ENCODE measurements around the gene MAPKAP1.
"Not testable (repeated sequence)": the region's sequence is repeated elsewhere in the genome, so short reads cannot be mapped to it uniquely, and the experiment has no call there.

MAPKAP1 gene

GRCh38 chr9:125603478-125604021 is 103.5 kb downstream of the MAPKAP1 start:
- DNase-seq (ENCODE audit: low read depth): no peak

- DNase-seq (ENCODE audit: low read depth): no peak
These were observed 105.0 kb downstream of the MAPKAP1 start for GRCh38 chr9:125601961-125602360.

DNA sequence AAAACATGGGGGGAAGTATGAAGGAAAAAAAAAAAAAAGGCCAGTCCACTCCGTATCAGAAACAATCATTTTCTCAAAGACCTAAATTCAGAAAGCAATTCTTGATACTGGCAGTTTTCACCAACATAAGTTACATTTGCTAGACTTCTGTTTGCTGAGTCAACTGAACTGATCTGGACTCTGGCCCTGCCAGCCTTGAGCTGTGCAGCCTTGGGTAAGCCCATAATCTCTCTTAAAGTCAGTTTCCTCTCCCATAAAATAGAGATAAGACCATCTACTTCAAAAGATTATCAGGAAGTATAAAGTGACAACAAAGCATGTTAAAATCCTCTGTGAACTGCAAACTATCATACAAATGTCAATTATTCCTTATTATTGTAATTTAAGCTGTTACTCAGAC is 106.8 kb downstream of the MAPKAP1 start:
- no peak for DNase-seq (ENCODE audit: low read depth)

DNA sequence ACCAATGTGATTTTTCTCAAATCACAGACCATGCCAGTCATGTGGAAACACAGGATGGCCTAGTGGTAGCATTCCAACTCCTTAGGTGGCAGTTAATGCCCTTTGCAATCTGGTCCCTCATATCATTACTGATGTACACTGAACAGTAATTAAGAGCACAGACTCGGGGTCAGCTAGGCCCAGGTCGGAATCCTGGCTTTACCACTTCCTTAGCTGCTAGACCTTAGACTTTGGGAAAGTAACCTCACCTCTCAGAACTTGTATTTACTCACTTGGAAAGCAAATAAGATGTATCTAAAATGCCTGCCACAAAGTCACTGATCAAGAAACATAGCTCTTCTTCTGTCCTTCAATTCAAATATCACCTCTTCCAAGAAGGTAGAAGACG is 112.8 kb downstream of the MAPKAP1 start:
- no peak for DNase-seq (ENCODE audit: low read depth)

DNA sequence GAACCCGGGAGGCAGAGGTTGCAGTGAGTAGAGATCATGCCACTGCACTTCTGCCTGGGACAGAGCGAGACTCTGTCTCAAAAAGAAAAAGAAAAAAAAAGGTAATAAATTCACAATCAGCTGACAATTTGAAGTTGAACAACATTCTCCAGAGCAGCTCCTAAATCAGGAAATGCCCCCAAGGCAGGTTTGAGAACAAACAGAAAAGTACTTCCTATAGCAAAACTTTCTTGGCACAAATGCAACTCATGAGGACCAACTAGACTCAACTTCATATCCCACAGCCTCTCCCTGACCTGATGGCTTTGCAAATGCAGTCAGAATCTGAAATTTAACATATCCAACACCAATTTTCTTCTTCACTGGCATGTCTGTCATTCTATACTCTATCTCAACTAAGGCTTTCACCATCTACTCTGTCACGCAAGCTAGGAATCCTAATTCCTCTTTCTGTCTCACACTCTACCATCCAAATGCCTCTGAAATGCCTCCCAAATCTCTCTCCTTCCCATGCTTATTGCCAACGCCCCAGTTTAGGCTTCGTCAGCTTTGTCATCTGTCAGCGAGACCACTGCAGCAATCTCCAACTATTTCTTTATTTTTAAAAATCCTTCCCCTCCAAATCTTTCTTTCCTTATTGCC is 113.3 kb downstream of the MAPKAP1 start:
- DNase-seq (ENCODE audit: low read depth): no peak

DNA sequence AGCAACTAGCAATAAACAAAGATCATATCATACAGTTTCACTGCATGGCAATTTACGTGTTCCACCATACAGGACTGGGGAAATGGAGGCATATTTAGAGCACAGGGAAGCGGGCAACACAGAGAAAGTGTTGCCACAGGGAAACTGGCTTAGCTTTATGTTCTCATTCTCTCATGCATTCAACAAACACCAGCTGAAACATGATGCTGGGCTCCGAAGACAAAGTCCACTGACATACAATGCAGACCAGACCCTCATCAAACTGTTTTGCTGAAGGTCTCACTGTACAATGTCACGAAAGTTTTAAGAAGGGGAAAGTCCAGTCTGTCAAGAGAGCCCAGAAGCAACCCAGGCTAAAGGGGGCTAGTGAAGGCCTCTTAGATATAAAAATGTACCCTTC is 115.1 kb downstream of the MAPKAP1 start:
- DNase-seq (ENCODE audit: low read depth): no peak

DNA sequence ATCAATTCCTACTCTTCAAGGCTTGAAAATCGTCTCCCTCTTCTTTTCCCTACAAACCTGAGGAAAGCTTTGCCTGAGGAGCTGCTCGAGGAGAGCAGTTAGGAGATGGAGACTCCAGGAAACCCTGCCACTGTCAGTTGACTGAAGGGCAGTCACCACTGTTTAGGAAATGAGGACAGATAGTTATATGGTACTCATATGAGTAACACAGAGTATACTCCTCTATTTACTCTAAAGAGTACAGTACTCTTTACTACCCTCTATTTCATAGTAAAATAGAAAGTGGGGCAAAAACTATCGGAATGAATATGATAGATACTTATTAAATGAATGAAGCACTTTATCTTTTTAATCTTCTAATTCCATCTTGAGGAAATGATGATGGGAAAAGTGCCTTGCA is 115.8 kb downstream of the MAPKAP1 start:
- DNase-seq (ENCODE audit: low read depth): no peak

GRCh38 chr9:125589287-125589686 is 117.7 kb downstream of the MAPKAP1 start:
- DNase-seq (ENCODE audit: low read depth): no peak

DNA sequence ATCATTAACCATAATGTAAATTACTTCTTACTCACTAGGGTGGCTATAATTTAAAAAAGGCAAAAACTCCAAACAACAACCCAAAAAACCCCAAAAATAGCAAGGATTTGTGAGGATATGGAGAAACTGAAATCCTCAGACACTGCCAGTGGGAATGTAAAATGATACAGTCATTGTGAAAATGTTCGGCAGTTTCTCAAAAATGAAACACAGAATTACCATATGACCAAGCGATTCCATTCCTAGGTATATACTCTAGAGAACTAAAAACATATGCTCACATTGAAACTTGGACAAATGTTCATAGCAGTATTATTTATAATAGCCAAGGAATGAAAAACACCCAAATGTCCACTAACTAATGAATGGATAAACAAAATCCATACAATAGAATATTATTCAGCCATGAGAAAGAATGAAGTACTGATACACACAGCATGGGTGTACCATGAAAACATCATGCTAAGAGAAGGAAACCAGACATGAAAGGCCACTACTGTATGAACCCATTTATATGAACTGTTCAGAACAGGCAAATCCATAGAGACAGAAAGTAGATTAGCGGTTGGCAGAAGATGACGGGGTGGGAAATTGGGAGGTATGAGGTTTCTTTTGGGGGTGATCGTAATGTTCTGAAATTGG is 119.1 kb downstream of the MAPKAP1 start:
- no peak for DNase-seq (ENCODE audit: low read depth)

DNA sequence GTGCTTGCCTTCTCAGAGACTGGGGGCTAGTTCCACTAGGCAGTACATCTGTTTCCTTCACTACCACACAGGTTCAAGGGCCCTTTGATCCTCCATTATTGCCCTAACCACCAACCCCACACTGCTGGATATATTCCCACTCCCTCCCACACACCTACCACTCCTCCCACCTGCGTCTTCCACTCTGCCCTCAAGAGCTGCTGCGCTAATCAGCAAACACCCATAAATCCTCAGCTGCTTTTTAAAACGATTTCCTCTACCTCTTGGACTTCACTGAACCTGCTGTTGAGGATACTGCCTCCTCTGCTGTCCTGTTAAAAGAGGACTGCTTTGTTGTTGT is 120.9 kb downstream of the MAPKAP1 start:
- DNase-seq (ENCODE audit: low read depth): no peak

- DNase-seq (ENCODE audit: low read depth): no peak
These were observed 121.4 kb downstream of the MAPKAP1 start for GRCh38 chr9:125585503-125586171.

- no peak for DNase-seq (ENCODE audit: low read depth)
These were observed 126.2 kb downstream of the MAPKAP1 start for GRCh38 chr9:125580701-125581286.

DNA sequence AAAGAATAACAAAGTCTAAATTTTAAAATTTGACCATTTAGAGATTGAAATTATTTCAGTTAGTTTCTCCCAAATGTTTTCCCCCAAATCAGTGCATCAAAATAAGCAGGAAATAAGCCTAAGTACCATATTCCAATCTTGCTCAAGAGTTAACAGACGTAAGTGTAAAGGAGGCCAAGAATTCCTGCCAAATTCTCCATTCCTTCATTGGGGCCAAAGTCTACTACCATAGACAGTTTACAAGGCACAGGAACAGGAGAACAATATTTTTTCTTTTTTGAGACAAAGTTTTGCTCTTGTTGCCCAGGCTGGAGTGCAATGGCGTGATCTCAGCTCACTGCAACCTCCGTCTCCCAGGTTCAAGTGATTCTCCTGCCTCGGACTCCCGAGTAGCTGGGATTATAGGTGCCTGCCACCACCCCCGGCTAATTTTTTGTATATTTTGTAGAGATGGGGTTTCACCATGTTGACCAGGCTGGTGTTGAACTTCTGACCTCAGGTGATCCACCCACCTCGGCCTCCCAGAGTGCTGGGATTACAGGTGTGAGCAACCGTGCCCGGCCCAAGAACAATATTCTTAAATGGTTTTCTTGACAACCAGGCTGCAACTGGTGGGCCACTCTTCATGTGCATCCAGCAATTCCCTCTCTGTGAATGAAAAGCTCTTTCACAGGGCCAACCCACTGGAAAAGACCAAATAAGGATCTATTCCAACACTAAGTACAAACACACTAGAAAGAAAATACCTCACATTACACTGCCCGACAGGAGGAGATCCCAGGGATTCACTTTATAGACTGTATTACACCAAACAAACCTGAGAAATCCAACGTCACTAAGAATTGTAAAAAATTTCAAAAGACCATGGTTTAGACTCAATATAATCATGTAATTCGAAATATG is 127.7 kb downstream of the MAPKAP1 start:
- no peak for DNase-seq (ENCODE audit: low read depth)

GRCh38 chr9:125574126-125574877 is 132.7 kb downstream of the MAPKAP1 start:
- no peak for DNase-seq (ENCODE audit: low read depth)

- DNase-seq (ENCODE audit: low read depth): not testable (repeated sequence)
These were observed 134.5 kb downstream of the MAPKAP1 start for GRCh38 chr9:125572461-125572860.

- DNase-seq (ENCODE audit: low read depth): not testable (repeated sequence)
These were observed 135.2 kb downstream of the MAPKAP1 start for GRCh38 chr9:125571824-125572223.

DNA sequence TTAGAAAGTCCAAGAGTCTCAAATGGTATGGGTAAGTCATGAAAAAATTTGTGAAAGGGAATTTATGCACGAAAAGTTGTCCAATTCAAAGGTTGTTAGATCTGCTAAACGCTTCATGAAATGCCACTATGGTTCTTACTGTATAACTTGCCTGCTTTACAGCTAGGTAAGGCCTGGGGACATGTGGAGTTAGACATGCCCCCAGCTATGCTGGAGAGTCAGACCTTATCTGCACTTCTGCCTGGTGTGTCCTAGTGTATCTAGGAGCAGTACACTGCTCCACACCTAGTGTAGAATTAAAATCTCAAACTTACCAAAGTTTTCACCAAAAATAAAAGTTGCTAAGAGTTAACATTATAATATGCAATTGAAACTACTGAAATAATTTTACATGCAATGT is 136.8 kb downstream of the MAPKAP1 start:
- DNase-seq (ENCODE audit: low read depth): no peak

GRCh38 chr9:125568621-125569020 is 138.4 kb downstream of the MAPKAP1 start:
- DNase-seq (ENCODE audit: low read depth): no peak

DNA sequence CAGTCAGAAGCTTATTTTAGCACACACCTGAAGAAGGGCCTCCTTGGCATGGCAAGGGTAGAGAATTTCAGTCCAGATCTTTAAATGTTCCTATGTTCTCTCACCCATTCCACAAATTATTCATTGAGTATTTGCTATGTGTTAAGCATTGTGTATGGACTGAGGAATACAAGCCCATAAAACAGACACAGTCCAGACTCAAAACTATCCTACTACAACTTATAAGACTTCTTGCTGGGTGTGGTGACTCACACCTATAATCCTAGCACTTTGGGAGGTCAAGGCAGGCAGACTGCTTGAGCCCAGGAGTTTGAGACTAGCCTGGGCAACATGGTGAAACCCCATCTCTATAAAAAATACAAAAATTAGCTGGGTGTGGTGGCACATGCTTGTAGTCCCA is 141.0 kb downstream of the MAPKAP1 start:
- DNase-seq (ENCODE audit: low read depth): not testable (repeated sequence)

- DNase-seq (ENCODE audit: low read depth): no peak
These were observed 141.9 kb downstream of the MAPKAP1 start for GRCh38 chr9:125565126-125565525.

DNA sequence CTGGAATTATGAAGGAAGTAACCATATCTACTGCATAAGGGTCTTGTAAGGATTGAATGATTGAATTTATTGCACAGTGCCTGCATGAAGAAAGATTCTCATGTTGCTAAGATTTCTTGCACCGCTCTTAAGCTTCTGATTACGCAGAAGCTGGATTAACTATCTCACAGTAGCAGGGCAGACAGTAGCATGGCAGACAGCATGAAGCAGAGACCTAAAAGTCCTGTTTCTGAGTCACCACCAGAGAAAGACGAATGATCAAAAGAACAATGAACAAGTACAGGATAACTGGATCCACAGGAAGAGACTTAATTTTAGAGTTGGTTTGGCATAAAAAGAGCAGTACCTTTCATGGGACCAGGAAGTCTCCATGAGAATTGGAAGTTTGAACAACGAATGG is 142.4 kb downstream of the MAPKAP1 start:
- no peak for DNase-seq (ENCODE audit: low read depth)
